HepG2 (cell line): ENCODE results near the gene PCBD1. TPM values are rescaled to one million over a fixed set of nuclear protein-coding genes. Genes with fewer than 3 reads are reported as not detected.
"Not testable (repeated sequence)": the region's sequence is repeated elsewhere in the genome, so short reads cannot be mapped to it uniquely, and the experiment has no call there.

Experiments used
- ATAC-seq: fragments of 200-7000 bp; cut with Tn5 transposase; 3 replicates; pipeline ENCODE4 v1.9.1; 2020; ENCODE audit warnings: mild to moderate bottlenecking, moderate library complexity
- BruUV-seq: library from RNA; stranded (reverse); fragments of 400-500 nt; replicated peaks from 2 replicates; lab custom pipeline; 2021; lab: Mats Ljungman, UMichigan
- CTCF ChIA-PET: fragments of 300-600 bp; formaldehyde crosslinking; extraction: SDS; loops from one replicate; lab custom pipeline; 2021; ENCODE audit warnings: low total read pairs, inconsistent platforms, low intra/inter-chr PET ratio; lab: Yijun Ruan, JAX
- POLR2A ChIA-PET: fragments of 350-600 bp; sonication (Branson Sonifier 250); formaldehyde crosslinking; loops from one replicate; lab custom pipeline; 2020; ENCODE audit warnings: antibody characterized with exemption, inconsistent platforms; lab: Yijun Ruan, JAX
- DNase-seq: peaks from one replicate; pipeline ENCODE4 v3.0.0-alpha.2; 2015; ENCODE audit warnings: low spot score
- FAIRE-seq: peaks from 3 replicates; lab custom pipeline; 2011; peaks lifted over from hg19 to GRCh38; lab: Jason Lieb, UNC
- H2AFZ ChIP-seq: one replicate; pipeline ENCODE4 v1.6.1; 2011; ENCODE audit warnings: low read length, inconsistent platforms
- H3K27ac ChIP-seq: fragments of 300-600 bp; 3 replicates; pipeline ENCODE4 v1.8.0; 2011; ENCODE audit warnings: mixed run types, mild to moderate bottlenecking, mixed read lengths, low read length, inconsistent platforms; ENCODE audit not compliant: insufficient read depth; ENCODE audit errors: extremely low read length
- H3K27me3 ChIP-seq, 2 experiments: fragments of 200-600 bp in 1 of 2; 2 replicates in 1 of 2; 3 replicates in 1 of 2; pipeline versions ENCODE4 v1.6.0 to v1.8.0; 2011; ENCODE audit warnings: low read length in 2 of 2, mild to moderate bottlenecking in 2 of 2, moderate library complexity in 2 of 2, inconsistent platforms in 1 of 2; ENCODE audit not compliant: insufficient read depth in 2 of 2, control insufficient read depth in 1 of 2
- H3K36me3 ChIP-seq, 2 experiments: fragments of 200-600 bp in 1 of 2; replicated peaks in 1 of 2; 2 replicates in 1 of 2; 3 replicates in 1 of 2; pipeline versions ENCODE4 v1.5.1 to v1.8.0; 2011; ENCODE audit warnings: low read length in 2 of 2, inconsistent platforms in 1 of 2; ENCODE audit not compliant: insufficient read depth in 2 of 2, control insufficient read depth in 1 of 2
- H3K4me1 ChIP-seq: 2 replicates; pipeline ENCODE4 v1.5.1; 2012; ENCODE audit warnings: low read length, inconsistent platforms; ENCODE audit not compliant: insufficient read depth
- H3K4me2 ChIP-seq: 2 replicates; pipeline ENCODE4 v1.6.0; 2011; ENCODE audit warnings: low read depth, low read length, inconsistent platforms
- H3K4me3 ChIP-seq, 3 experiments: fragments of 200-600 bp in 1 of 3; sonication (generic), shearing (Covaris generic) in 1 of 3; replicated peaks in 1 of 3; 2 replicates each; pipeline ENCODE4 v1.5.1; 2011 to 2016; ENCODE audit warnings: low read length in 3 of 3, inconsistent platforms in 2 of 3, low read depth in 2 of 3, mild to moderate bottlenecking in 2 of 3, control low read depth in 1 of 3, mixed read lengths in 1 of 3; ENCODE audit not compliant: insufficient read depth in 1 of 3
- H3K79me2 ChIP-seq: one replicate; pipeline ENCODE4 v1.6.1; 2011; ENCODE audit warnings: low read length, inconsistent platforms; ENCODE audit not compliant: insufficient read depth
- H3K9ac ChIP-seq: 2 replicates; pipeline ENCODE4 v1.6.0; 2011; ENCODE audit warnings: mild to moderate bottlenecking, low read depth, low read length, inconsistent platforms; ENCODE audit not compliant: insufficient read depth
- H3K9me3 ChIP-seq: 2 replicates; pipeline ENCODE4 v1.5.1; 2012; ENCODE audit warnings: mild to moderate bottlenecking, low read length
- H4K20me1 ChIP-seq: 2 replicates; pipeline ENCODE4 v1.6.0; 2011; ENCODE audit warnings: inconsistent platforms, mild to moderate bottlenecking, low read length, moderate library complexity; ENCODE audit not compliant: insufficient read depth
- CBX2 ChIP-seq, 2 experiments: fragments of 200-600 bp in 1 of 2; sonication (generic); formaldehyde crosslinking in 1 of 2; IDR thresholded peaks; 2 replicates each; pipeline versions ENCODE4 v1.7.0 to v1.8.1; 2018 to 2022; ENCODE audit warnings: low read depth in 2 of 2, low read length in 1 of 2, mild to moderate bottlenecking in 1 of 2, missing genetic modification reagents in 1 of 2
- HOMEZ ChIP-seq: IDR thresholded peaks from 2 replicates; pipeline ENCODE4 v1.6.1; 2016; ENCODE audit warnings: low read depth
- SIX4 ChIP-seq: sonication (generic); formaldehyde crosslinking; IDR thresholded peaks from 2 replicates; pipeline ENCODE4 v1.4.0; 2020; ENCODE audit warnings: missing genetic modification reagents
- THAP8 ChIP-seq: sonication (generic); formaldehyde crosslinking; IDR thresholded peaks from 2 replicates; pipeline ENCODE4 v1.5.1; 2020; ENCODE audit warnings: missing genetic modification reagents, mild to moderate bottlenecking, borderline replicate concordance
- USF2 ChIP-seq, 2 experiments: sonication (generic) in 1 of 2; formaldehyde crosslinking in 1 of 2; IDR thresholded peaks; 2 replicates each; pipeline versions ENCODE4 v1.5.1 to v1.6.1; 2011 to 2020; ENCODE audit warnings: borderline replicate concordance in 1 of 2, low read depth in 1 of 2, low read length in 1 of 2, mild to moderate bottlenecking in 1 of 2, missing genetic modification reagents in 1 of 2, moderate library complexity in 1 of 2
- ZNF629 ChIP-seq: sonication (generic); formaldehyde crosslinking; conservative IDR thresholded peaks from 2 replicates; pipeline ENCODE4 v1.5.0; 2020; ENCODE audit warnings: missing genetic modification reagents
- WGBS: methylation state at CpG from one replicate; pipeline ENCODE4 v1.1.6; 2017; ENCODE audit warnings: low lambda C conversion rate; 5-methylcytosine and 5-hydroxymethylcytosine counted together
- in situ Hi-C: cut with HindIII; loops from 2 replicates; pipeline ENCODE4 v1.10.0; 2017; ENCODE audit warnings: low pct_unique_long_range_greater_than_20kb; ENCODE audit not compliant: extremely low pct_ligation_motif_present
- intact Hi-C: fragments of 100-400 bp; cut with micrococcal nuclease; formaldehyde crosslinking; loops from one replicate; pipeline ENCODE4 v1.10.0; 2022; ENCODE audit not compliant: unreplicated experiment
- polyA plus RNA-seq, 8 experiments: library from polyadenylated mRNA; depleted of rRNA in 3 of 8; stranded (reverse) in 7 of 8; unstranded in 1 of 8; fragments of >200 nt; fragmentation: Illumina TruSeq in 4 of 8; extraction: Trizol in 4 of 8; gene quantifications; 2 replicates each; pipeline versions ENCODE4 v1.2.1 to v1.2.3, GENCODE V29; 2011 to 2016; ENCODE audit warnings: low read depth in 4 of 8, missing spikeins in 1 of 8, mixed read lengths in 1 of 8; ENCODE audit not compliant: insufficient read depth in 1 of 8
- total RNA-seq, 5 experiments: library from RNA; depleted of rRNA; stranded (reverse); fragments of >200 nt; fragmentation: Illumina TruSeq; extraction: Trizol; gene quantifications; 2 replicates each; pipeline ENCODE4 v1.2.3, GENCODE V29; 2016; ENCODE audit warnings: low read depth in 1 of 5

The PCBD1 gene
- total and polyA plus RNA-seq, 2 of the 13 experiments (the other 11 are each of a cell fraction or from before 2014, with no cell fraction given): 95.3 to 168 TPM

GRCh38 chr10:70920519-70920918 is 32.2 kb upstream of the PCBD1 start (continued):
- TF ChIP-seq USF2 (IDR thresholded peaks at IDR 0.05; ENCODE audit: low read depth, low read length) (no peak), USF2 (CRISPR knock-in tag; IDR thresholded peaks at IDR 0.05; ENCODE audit: borderline replicate concordance) (no peak), SIX4 (no peak), THAP8 (CRISPR knock-in tag) (no peak), HOMEZ (no peak), CBX2 (IDR thresholded peaks at IDR 0.05; ENCODE audit: low read depth, low read length) (no peak), CBX2 (CRISPR knock-in tag; IDR thresholded peaks at IDR 0.05; ENCODE audit: low read depth) (no peak)
- TF ChIP-seq, all 625 proteins: peak for 0

GRCh38 chr10:70919906-70920305 is 31.5 kb upstream of the PCBD1 start:
- H3K79me2 ChIP-seq, H3K9ac ChIP-seq, CTCF ChIA-PET, in situ Hi-C loops, DNase-seq, BruUV-seq, FAIRE-seq, H3K4me3 ChIP-seq, H3K4me2 ChIP-seq, H3K4me1 ChIP-seq, ATAC-seq, H3K9me3 ChIP-seq, H3K27ac ChIP-seq, H2AFZ ChIP-seq, H4K20me1 ChIP-seq, POLR2A ChIA-PET, H3K36me3 ChIP-seq: not testable (repeated sequence)
- peak; percentile 34; the same call in 1 of the 2 replicates for TF ChIP-seq ZNF629 (CRISPR knock-in tag)
- intact Hi-C loops: loop anchor here (10.0 kb wide), 1 partner anchor 295 kb away; the partner anchor contains the start of gene UNC5B
- peaks cover 9 to 68% of the 10 kb centered on the region in 2 experiments for H3K27me3 ChIP-seq
- WGBS: 4% methylated on average over 4 of the region's 10 CpGs
